ENCODE results near the gene DNMT3A. TPM values are rescaled to one million over a fixed set of nuclear protein-coding genes. Genes with fewer than 3 reads are reported as not detected.

Gene DNMT3A
- total and polyA plus RNA-seq, 2 experiments from 2014 or later = 47.2 to 80.4 TPM

DNA sequence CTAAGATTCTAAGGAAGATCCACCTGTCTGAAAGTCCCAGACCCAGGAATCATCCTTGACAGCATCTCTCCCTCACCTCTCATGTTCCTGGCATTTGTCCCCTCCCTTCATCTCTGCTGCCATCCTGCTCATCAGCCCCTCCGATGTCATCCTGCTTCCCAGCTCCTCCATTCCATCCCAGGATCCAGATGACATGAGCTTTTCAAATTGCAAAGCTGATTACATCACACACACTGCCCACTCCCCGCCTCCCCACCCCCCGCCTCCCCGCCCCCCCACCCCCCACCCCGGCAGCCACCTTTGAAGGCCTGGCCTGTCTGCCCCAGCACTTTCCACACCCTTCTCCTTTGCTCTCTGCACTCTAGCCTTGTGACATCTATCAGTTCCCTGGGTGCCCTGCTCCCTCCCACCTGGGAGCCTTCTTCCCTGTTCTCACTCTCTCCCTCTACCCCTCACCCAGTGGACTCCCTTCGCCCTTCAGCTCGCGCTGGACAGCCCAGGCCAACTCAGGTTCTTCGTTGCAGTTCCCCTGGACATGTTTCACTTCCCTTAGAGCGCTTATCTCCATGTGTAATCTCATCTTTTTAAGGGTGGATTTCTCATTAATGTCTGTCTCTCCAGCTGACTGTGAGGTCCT, 61.6 kb downstream of the DNMT3A start (continued):
- no peak for TF ChIP-seq ETS1 (IDR thresholded peaks at IDR 0.05)
- TF ChIP-seq ZNF331 (CRISPR knock-in tag; IDR thresholded peaks at IDR 0.05; ENCODE audit: low read depth) = no peak
- TF ChIP-seq, protein P1, sequence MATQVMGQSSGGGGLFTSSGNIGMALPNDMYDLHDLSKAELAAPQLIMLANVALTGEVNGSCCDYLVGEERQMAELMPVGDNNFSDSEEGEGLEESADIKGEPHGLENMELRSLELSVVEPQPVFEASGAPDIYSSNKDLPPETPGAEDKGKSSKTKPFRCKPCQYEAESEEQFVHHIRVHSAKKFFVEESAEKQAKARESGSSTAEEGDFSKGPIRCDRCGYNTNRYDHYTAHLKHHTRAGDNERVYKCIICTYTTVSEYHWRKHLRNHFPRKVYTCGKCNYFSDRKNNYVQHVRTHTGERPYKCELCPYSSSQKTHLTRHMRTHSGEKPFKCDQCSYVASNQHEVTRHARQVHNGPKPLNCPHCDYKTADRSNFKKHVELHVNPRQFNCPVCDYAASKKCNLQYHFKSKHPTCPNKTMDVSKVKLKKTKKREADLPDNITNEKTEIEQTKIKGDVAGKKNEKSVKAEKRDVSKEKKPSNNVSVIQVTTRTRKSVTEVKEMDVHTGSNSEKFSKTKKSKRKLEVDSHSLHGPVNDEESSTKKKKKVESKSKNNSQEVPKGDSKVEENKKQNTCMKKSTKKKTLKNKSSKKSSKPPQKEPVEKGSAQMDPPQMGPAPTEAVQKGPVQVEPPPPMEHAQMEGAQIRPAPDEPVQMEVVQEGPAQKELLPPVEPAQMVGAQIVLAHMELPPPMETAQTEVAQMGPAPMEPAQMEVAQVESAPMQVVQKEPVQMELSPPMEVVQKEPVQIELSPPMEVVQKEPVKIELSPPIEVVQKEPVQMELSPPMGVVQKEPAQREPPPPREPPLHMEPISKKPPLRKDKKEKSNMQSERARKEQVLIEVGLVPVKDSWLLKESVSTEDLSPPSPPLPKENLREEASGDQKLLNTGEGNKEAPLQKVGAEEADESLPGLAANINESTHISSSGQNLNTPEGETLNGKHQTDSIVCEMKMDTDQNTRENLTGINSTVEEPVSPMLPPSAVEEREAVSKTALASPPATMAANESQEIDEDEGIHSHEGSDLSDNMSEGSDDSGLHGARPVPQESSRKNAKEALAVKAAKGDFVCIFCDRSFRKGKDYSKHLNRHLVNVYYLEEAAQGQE (IDR thresholded peaks at IDR 0.05; ENCODE audit: unreplicated experiment) = no peak
- no peak for TF ChIP-seq EZH2 (IDR thresholded peaks at IDR 0.05; ENCODE audit: low read depth, unreplicated experiment)
- TF ChIP-seq ZNF114 (CRISPR knock-in tag; IDR thresholded peaks at IDR 0.05) = no peak
- no peak for TF ChIP-seq CTCF (conservative IDR thresholded peaks at IDR 0.05; ENCODE audit: low read depth in 2 of 2)
- TF ChIP-seq STAT1 (IDR thresholded peaks at IDR 0.05; ENCODE audit: unreplicated experiment) = no peak

- Histone ChIP-seq H3F3A (replicated peaks; ENCODE audit: low read depth) (peaks cover 10% of the 10 kb centered on the region; the same call in 1 of the 2 replicates), H3K27me3 (ENCODE audit: insufficient read depth) (no peaks in the 10 kb centered on the region), H3K4me2 (no peak overlapping the region), H2AFZ (no peak overlapping the region), H3K79me2 (replicated peaks; ENCODE audit: insufficient read depth) (no peaks in the 10 kb centered on the region), H3K4me3 (no peak overlapping the region), H3K4me1 (ENCODE audit: insufficient read depth) (peaks cover 38% of the 10 kb centered on the region), H4K20me1 (replicated peaks; ENCODE audit: insufficient read depth) (no peaks in the 10 kb centered on the region), H3K36me3 (ENCODE audit: insufficient read depth) (no peaks in the 10 kb centered on the region), H3K27ac (ENCODE audit: low read depth) (no peak overlapping the region), H3K9me2 (ENCODE audit: insufficient read depth) (no peaks in the 10 kb centered on the region)
- peaks cover 28% of the 10 kb centered on the region for H3K27me3 Mint-ChIP-seq (ENCODE audit: insufficient read depth, low read depth, poor library complexity)
- DNase-seq (ENCODE audit: low spot score) = no peak
- peaks cover 55% of the 10 kb centered on the region for H3K4me1 Mint-ChIP-seq
- no peak overlapping the region for H3K4me3 Mint-ChIP-seq
- no peak for TF ChIP-seq EZH2phosphoT487 (IDR thresholded peaks at IDR 0.05; ENCODE audit: unreplicated experiment)
- TF ChIP-seq NANOG (IDR thresholded peaks at IDR 0.05; ENCODE audit: borderline replicate concordance) = no peak
- no peak for TF ChIP-seq POLR2AphosphoS5 (IDR thresholded peaks at IDR 0.05; ENCODE audit: low read depth)
- TF ChIP-seq CTCF (conservative IDR thresholded peaks at IDR 0.05; ENCODE audit: low read depth in 2 of 2) = no peak
- no peak for TF ChIP-seq JUNB (IDR thresholded peaks at IDR 0.05; ENCODE audit: unreplicated experiment)
- H3K9me3 Mint-ChIP-seq = no peaks in the 10 kb centered on the region
- H3K36me3 Mint-ChIP-seq (ENCODE audit: low read depth) = no peaks in the 10 kb centered on the region; the same call in 1 of the 3 replicates
- no peak overlapping the region for H3K27ac Mint-ChIP-seq
- no peak for ATAC-seq
Measured at GRCh38 chr2:25279091-25279651, 62.6 kb downstream of the DNMT3A start.

All from GM23338 (cell line).